HG02610 (cell line): ENCODE results near the gene COL20A1.

Experiments used
- ATAC-seq: cut with Tn5 transposase; IDR thresholded peaks from one replicate; pipeline ENCODE4 v1.9.1; 2021; ENCODE audit warnings: mild to moderate bottlenecking, moderate library complexity; ENCODE audit not compliant: unreplicated experiment

The COL20A1 gene

GRCh38 chr20:63317601-63318291 is 24.8 kb downstream of the COL20A1 start:
- no peak for ATAC-seq

- ATAC-seq, result no peak
Measured at GRCh38 chr20:63318391-63319163, 25.6 kb downstream of the COL20A1 start.

GRCh38 chr20:63319164-63320040 is 26.4 kb downstream of the COL20A1 start:
- no peak for ATAC-seq

GRCh38 chr20:63320041-63320511 is 27.1 kb downstream of the COL20A1 start:
- ATAC-seq, result no peak

- no peak for ATAC-seq
Measured at GRCh38 chr20:63320616-63321147, 27.7 kb downstream of the COL20A1 start.

GRCh38 chr20:63321148-63321831 is 28.3 kb downstream of the COL20A1 start:
- ATAC-seq, result no peak

- no peak for ATAC-seq
Measured at GRCh38 chr20:63322146-63322932, 29.4 kb downstream of the COL20A1 start.

GRCh38 chr20:63322933-63323273 is 29.9 kb downstream of the COL20A1 start:
- ATAC-seq, result no peak

GRCh38 chr20:63323357-63323981 is 30.5 kb downstream of the COL20A1 start:
- no peak for ATAC-seq

- ATAC-seq, result no peak
Measured at GRCh38 chr20:63325021-63325471, 32.1 kb downstream of the COL20A1 start.

GRCh38 chr20:63325554-63326313 is 32.7 kb downstream of the COL20A1 start:
- no peak for ATAC-seq

- ATAC-seq, result no peak
Measured at GRCh38 chr20:63326314-63327230, 33.6 kb downstream of the COL20A1 start.

GRCh38 chr20:63327231-63327745 is 34.3 kb downstream of the COL20A1 start:
- no peak for ATAC-seq

GRCh38 chr20:63328026-63328700 is 35.2 kb downstream of the COL20A1 start:
- no peak for ATAC-seq

GRCh38 chr20:63328718-63329275 is 35.8 kb downstream of the COL20A1 start:
- ATAC-seq, result no peak

GRCh38 chr20:63329331-63330083 is 36.5 kb downstream of the COL20A1 start:
- ATAC-seq, result no peak
